ES-I3 (cell line): ENCODE measurements around the gene WDR7.

Experiments
- H3K36me3 ChIP-seq: 2 replicates; pipeline ENCODE4 v1.6.1; 2013; ENCODE audit warnings: mild to moderate bottlenecking, low read length, control low read depth, moderate library complexity; ENCODE audit not compliant: insufficient read depth
- H3K4me1 ChIP-seq: 2 replicates; pipeline ENCODE4 v1.6.1; 2013; ENCODE audit warnings: mild to moderate bottlenecking, control low read depth, low read length; ENCODE audit not compliant: insufficient read depth
- H3K9ac ChIP-seq: 2 replicates; pipeline ENCODE4 v1.6.1; 2013; ENCODE audit warnings: low read depth, mild to moderate bottlenecking, low read length, moderate library complexity
- H3K9me3 ChIP-seq: 2 replicates; pipeline ENCODE4 v1.6.1; 2013; ENCODE audit warnings: mild to moderate bottlenecking, low read length, moderate library complexity; ENCODE audit not compliant: control insufficient read depth, insufficient read depth

WDR7 gene

GRCh38 chr18:56723068-56723467, 71.9 kb downstream of the WDR7 start:
- no peaks in the 10 kb centered on the region for H3K36me3 ChIP-seq
- no peak overlapping the region for H3K9ac ChIP-seq
- H3K4me1 ChIP-seq: no peaks in the 10 kb centered on the region
- no peaks in the 10 kb centered on the region for H3K9me3 ChIP-seq

- H3K36me3 ChIP-seq: no peaks in the 10 kb centered on the region
- H3K9ac ChIP-seq: no peak overlapping the region
- no peaks in the 10 kb centered on the region for H3K9me3 ChIP-seq
- no peaks in the 10 kb centered on the region for H3K4me1 ChIP-seq
Observed at GRCh38 chr18:56723706-56724105, 72.5 kb downstream of the WDR7 start.

- no peaks in the 10 kb centered on the region for H3K9me3 ChIP-seq
- H3K36me3 ChIP-seq: no peaks in the 10 kb centered on the region
- H3K9ac ChIP-seq: no peak overlapping the region
- H3K4me1 ChIP-seq: no peaks in the 10 kb centered on the region
Observed at GRCh38 chr18:56726906-56727305, 75.7 kb downstream of the WDR7 start.

GRCh38 chr18:56727399-56727798, 76.2 kb downstream of the WDR7 start:
- Histone ChIP-seq H3K9me3 (no peaks in the 10 kb centered on the region), H3K4me1 (no peaks in the 10 kb centered on the region), H3K9ac (no peak overlapping the region), H3K36me3 (no peaks in the 10 kb centered on the region)

GRCh38 chr18:56728741-56729140, 77.6 kb downstream of the WDR7 start:
- Histone ChIP-seq H3K4me1 (no peaks in the 10 kb centered on the region), H3K9ac (no peak overlapping the region), H3K36me3 (no peaks in the 10 kb centered on the region), H3K9me3 (no peaks in the 10 kb centered on the region)

GRCh38 chr18:56738184-56738583, 87.0 kb downstream of the WDR7 start:
- H3K36me3 ChIP-seq: no peaks in the 10 kb centered on the region
- no peak overlapping the region for H3K9ac ChIP-seq
- no peaks in the 10 kb centered on the region; the same call in 1 of the 2 replicates for H3K4me1 ChIP-seq

GRCh38 chr18:56739731-56740130, 88.6 kb downstream of the WDR7 start:
- Histone ChIP-seq H3K9me3 (no peaks in the 10 kb centered on the region), H3K9ac (no peak overlapping the region), H3K4me1 (no peaks in the 10 kb centered on the region; the same call in 1 of the 2 replicates), H3K36me3 (no peaks in the 10 kb centered on the region)

More at GRCh38 chr18:56738184-56738583, 87.0 kb downstream of the WDR7 start:
- no peaks in the 10 kb centered on the region for H3K9me3 ChIP-seq

GRCh38 chr18:56740645-56741044, 89.5 kb downstream of the WDR7 start:
- Histone ChIP-seq H3K4me1 (no peaks in the 10 kb centered on the region; the same call in 1 of the 2 replicates), H3K9ac (no peak overlapping the region), H3K9me3 (no peaks in the 10 kb centered on the region), H3K36me3 (no peaks in the 10 kb centered on the region)

- Histone ChIP-seq H3K9me3 (no peaks in the 10 kb centered on the region), H3K9ac (no peak overlapping the region), H3K36me3 (no peaks in the 10 kb centered on the region), H3K4me1 (no peaks in the 10 kb centered on the region; the same call in 1 of the 2 replicates)
Observed at GRCh38 chr18:56741685-56742084, 90.5 kb downstream of the WDR7 start.

- Histone ChIP-seq H3K9ac (no peak overlapping the region), H3K36me3 (no peaks in the 10 kb centered on the region), H3K9me3 (no peaks in the 10 kb centered on the region), H3K4me1 (no peaks in the 10 kb centered on the region; the same call in 1 of the 2 replicates)
Observed at GRCh38 chr18:56743115-56743514, 92.0 kb downstream of the WDR7 start.

GRCh38 chr18:56747032-56747658, 96.0 kb downstream of the WDR7 start:
- H3K9me3 ChIP-seq: no peaks in the 10 kb centered on the region
- H3K36me3 ChIP-seq: no peaks in the 10 kb centered on the region
- H3K4me1 ChIP-seq: no peaks in the 10 kb centered on the region
- H3K9ac ChIP-seq: no peak overlapping the region

- no peaks in the 10 kb centered on the region for H3K36me3 ChIP-seq
- no peaks in the 10 kb centered on the region for H3K9me3 ChIP-seq
- no peaks in the 10 kb centered on the region for H3K4me1 ChIP-seq
- no peak overlapping the region for H3K9ac ChIP-seq
Observed at GRCh38 chr18:56747857-56748256, 96.7 kb downstream of the WDR7 start.

GRCh38 chr18:56748698-56749268, 97.6 kb downstream of the WDR7 start:
- no peaks in the 10 kb centered on the region for H3K36me3 ChIP-seq
- no peaks in the 10 kb centered on the region for H3K9me3 ChIP-seq
- H3K4me1 ChIP-seq: no peaks in the 10 kb centered on the region
- H3K9ac ChIP-seq: no peak overlapping the region

GRCh38 chr18:56756966-56757365, 105.8 kb downstream of the WDR7 start:
- Histone ChIP-seq H3K4me1 (no peaks in the 10 kb centered on the region), H3K36me3 (no peaks in the 10 kb centered on the region), H3K9me3 (no peaks in the 10 kb centered on the region), H3K9ac (no peak overlapping the region)

GRCh38 chr18:56770097-56770496, 118.9 kb downstream of the WDR7 start:
- H3K9ac ChIP-seq: no peak overlapping the region
- no peaks in the 10 kb centered on the region for H3K4me1 ChIP-seq

More at GRCh38 chr18:56770097-56770496, 118.9 kb downstream of the WDR7 start:
- no peaks in the 10 kb centered on the region for H3K36me3 ChIP-seq
- H3K9me3 ChIP-seq: no peaks in the 10 kb centered on the region
